Sigmoid colon (tissue), 4 donors: ENCODE data around the gene MPP1.

Experiments
- POLR2A ChIP-seq, 2 donors: fragments of 450-650 bp; IDR thresholded peaks; one replicate each; pipeline ENCODE4 v1.6.1; 2016; ENCODE audit warnings: antibody characterized with exemption in 2 of 2, mild to moderate bottlenecking in 2 of 2, moderate library complexity in 2 of 2
- POLR2AphosphoS5 ChIP-seq, 4 donors: sonication (generic); formaldehyde crosslinking; IDR thresholded peaks; one replicate each; pipeline ENCODE4 v1.6.1; 2017; ENCODE audit warnings: antibody characterized with exemption in 4 of 4
- TF ChIP-seq, protein P1 (sequence below), 4 experiments: fragments of 450-650 bp in 3 of 4; fragments of 200-600 bp in 1 of 4; IDR thresholded peaks; one replicate each; pipeline ENCODE4 v1.5.1; 2016 to 2019; ENCODE audit warnings: antibody characterized with exemption in 4 of 4, mild to moderate bottlenecking in 3 of 4, moderate library complexity in 2 of 4

DNA sequence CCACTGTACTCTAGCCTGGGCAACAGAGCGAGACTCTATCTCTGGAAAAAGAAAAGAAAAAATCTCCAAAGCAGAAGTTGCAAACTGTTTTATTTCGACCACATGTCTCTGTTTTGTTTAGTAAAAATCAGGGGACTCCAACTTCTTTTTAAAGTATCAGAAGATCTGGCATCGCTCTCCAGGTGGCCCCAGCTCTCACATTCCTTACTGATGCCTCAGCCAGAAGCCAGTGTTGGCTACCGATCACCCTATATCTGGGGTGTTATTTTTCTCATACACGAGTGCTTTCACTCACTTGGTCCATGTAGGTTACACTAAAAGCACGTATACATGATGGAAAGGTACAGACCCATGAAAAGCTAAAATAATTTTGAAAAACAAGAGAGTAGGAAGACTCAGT, 8.3 kb downstream of the MPP1 start:
- TF ChIP-seq, protein P1, sequence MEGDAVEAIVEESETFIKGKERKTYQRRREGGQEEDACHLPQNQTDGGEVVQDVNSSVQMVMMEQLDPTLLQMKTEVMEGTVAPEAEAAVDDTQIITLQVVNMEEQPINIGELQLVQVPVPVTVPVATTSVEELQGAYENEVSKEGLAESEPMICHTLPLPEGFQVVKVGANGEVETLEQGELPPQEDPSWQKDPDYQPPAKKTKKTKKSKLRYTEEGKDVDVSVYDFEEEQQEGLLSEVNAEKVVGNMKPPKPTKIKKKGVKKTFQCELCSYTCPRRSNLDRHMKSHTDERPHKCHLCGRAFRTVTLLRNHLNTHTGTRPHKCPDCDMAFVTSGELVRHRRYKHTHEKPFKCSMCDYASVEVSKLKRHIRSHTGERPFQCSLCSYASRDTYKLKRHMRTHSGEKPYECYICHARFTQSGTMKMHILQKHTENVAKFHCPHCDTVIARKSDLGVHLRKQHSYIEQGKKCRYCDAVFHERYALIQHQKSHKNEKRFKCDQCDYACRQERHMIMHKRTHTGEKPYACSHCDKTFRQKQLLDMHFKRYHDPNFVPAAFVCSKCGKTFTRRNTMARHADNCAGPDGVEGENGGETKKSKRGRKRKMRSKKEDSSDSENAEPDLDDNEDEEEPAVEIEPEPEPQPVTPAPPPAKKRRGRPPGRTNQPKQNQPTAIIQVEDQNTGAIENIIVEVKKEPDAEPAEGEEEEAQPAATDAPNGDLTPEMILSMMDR (IDR thresholded peaks at IDR 0.05), result no peak
- TF ChIP-seq POLR2AphosphoS5 (IDR thresholded peaks at IDR 0.05), result no peak
- no peak for TF ChIP-seq POLR2A (IDR thresholded peaks at IDR 0.05)
